RWPE1 (cell line): ENCODE measurements around the gene MRPL30.

ENCODE experiments used
- CTCF ChIA-PET: fragments of 350-600 bp; sonication (Branson Sonifier 250); formaldehyde crosslinking; extraction: SDS; loops from one replicate; lab custom pipeline; 2021; lab: Yijun Ruan, JAX
- POLR2A ChIA-PET: fragments of 400-600 bp; formaldehyde crosslinking; extraction: SDS; loops from one replicate; lab custom pipeline; 2020; ENCODE audit warnings: antibody characterized with exemption; ENCODE audit not compliant: low non-redundant PET; lab: Yijun Ruan, JAX
- DNase-seq: peaks from one replicate; pipeline ENCODE4 v3.0.0; 2012; ENCODE audit warnings: low spot score
- H3K27ac ChIP-seq: fragments of 450-650 bp; 2 replicates; pipeline ENCODE4 v1.5.1; 2017
- CTCF ChIP-seq: fragments of 450-650 bp; conservative IDR thresholded peaks from 2 replicates; pipeline ENCODE4 v1.5.1; 2017; ENCODE audit warnings: low read depth, mild to moderate bottlenecking

MRPL30 gene

GRCh38 chr2:99238599-99238998, 57.6 kb downstream of the MRPL30 start:
- H3K27ac ChIP-seq = no peak overlapping the region
- DNase-seq = no peak
- ChIA-PET CTCF (no interaction called here), POLR2A (no interaction called here)
- no peak for TF ChIP-seq CTCF

- POLR2A ChIA-PET = interaction anchor here (0.6 kb wide), 1 partner anchor 558 kb away, joined by 3 read pairs; no protein-coding TSS in a partner anchor
- TF ChIP-seq CTCF = no peak
- CTCF ChIA-PET = interaction anchor here (0.7 kb wide), 1 partner anchor 240 kb away, joined by 4 read pairs; no protein-coding TSS in a partner anchor
- DNase-seq = no peak
- no peak overlapping the region for H3K27ac ChIP-seq
These were observed 59.4 kb downstream of the MRPL30 start for GRCh38 chr2:99240431-99240830.

- TF ChIP-seq CTCF = no peak
- ChIA-PET POLR2A (no interaction called here), CTCF (no interaction called here)
- H3K27ac ChIP-seq = no peak overlapping the region
- no peak for DNase-seq
These were observed 61.2 kb downstream of the MRPL30 start for GRCh38 chr2:99242151-99242550.
